GM23248 (cell line): Measurements from ENCODE around the gene ENPEP.
"Not testable (repeated sequence)": the region's sequence is repeated elsewhere in the genome, so short reads cannot be mapped to it uniquely, and the experiment has no call there.

ENCODE experiments used
- EZH2 ChIP-seq: fragments of 200-600 bp; sonication (generic); IDR thresholded peaks from 2 replicates; pipeline ENCODE4 v1.6.1; 2018; ENCODE audit warnings: antibody characterized with exemption, mild to moderate bottlenecking; ENCODE audit not compliant: insufficient read depth, poor library complexity, severe bottlenecking
- EZH2phosphoT487 ChIP-seq: fragments of 200-600 bp; sonication (generic); IDR thresholded peaks from 2 replicates; pipeline ENCODE4 v1.6.1; 2018; ENCODE audit warnings: antibody characterized with exemption, moderate library complexity, mild to moderate bottlenecking, low read depth; ENCODE audit not compliant: insufficient read depth

DNA sequence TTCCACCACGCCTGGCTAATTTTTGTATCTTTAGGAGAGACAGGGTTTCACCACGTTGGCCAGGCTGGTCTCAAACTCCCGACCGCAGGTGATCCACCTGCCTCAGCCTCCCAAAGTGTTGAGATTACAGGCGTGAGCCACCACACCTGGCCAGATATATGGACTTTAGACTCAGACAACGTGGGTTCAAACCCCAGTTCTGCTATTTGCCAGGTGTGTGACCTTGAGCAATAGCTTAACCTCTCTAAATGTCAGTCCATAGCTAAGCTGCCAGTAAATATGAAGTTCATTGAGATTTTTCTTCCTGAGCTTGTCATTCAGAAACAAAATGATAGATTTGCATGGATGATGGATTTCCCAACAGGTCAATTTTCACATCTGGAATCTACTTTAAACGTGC, 875 bp upstream of the ENPEP start:
- not testable (repeated sequence) for TF ChIP-seq EZH2, EZH2phosphoT487
